HL-60 (cell line): ENCODE results near the gene DPP10.

Source experiments
- DNase-seq, 2 experiments: peaks; one replicate each; pipeline ENCODE4 v3.0.0-alpha.2; 2010 to 2020; ENCODE audit warnings: low read depth in 1 of 2, low spot score in 1 of 2
- H3K27ac ChIP-seq: fragments of 250-450 bp; sonication (Bioruptor Pico); replicated peaks from 2 replicates; pipeline ENCODE4 v1.5.1; 2020; ENCODE audit warnings: mild to moderate bottlenecking, moderate library complexity
- H3K27me3 ChIP-seq: fragments of 250-450 bp; sonication (Bioruptor Pico); 2 replicates; pipeline ENCODE4 v1.5.1; 2021; ENCODE audit warnings: mild to moderate bottlenecking, moderate library complexity; ENCODE audit not compliant: insufficient read depth, poor library complexity, severe bottlenecking
- H3K4me3 ChIP-seq: replicated peaks from 2 replicates; pipeline ENCODE4 v1.5.1; 2011; ENCODE audit warnings: mild to moderate bottlenecking, control low read depth, low read length; ENCODE audit not compliant: insufficient read depth
- CTCF ChIP-seq: IDR thresholded peaks from one replicate; pipeline ENCODE4 v1.5.1; 2011; ENCODE audit warnings: low read length, control low read depth, inconsistent platforms; ENCODE audit not compliant: insufficient read depth
- GABPA ChIP-seq: IDR thresholded peaks from 2 replicates; pipeline ENCODE4 v1.6.1; 2012; ENCODE audit warnings: low read depth
- POLR2AphosphoS5 ChIP-seq: IDR thresholded peaks from 2 replicates; pipeline ENCODE4 v1.6.1; 2012; ENCODE audit warnings: low read depth
- REST ChIP-seq: IDR thresholded peaks from 2 replicates; pipeline ENCODE4 v1.6.1; 2012; ENCODE audit warnings: low read depth; ENCODE audit not compliant: insufficient replicate concordance
- SPI1 ChIP-seq: IDR thresholded peaks from 2 replicates; pipeline ENCODE4 v1.6.1; 2012; ENCODE audit warnings: low read depth, mild to moderate bottlenecking, borderline replicate concordance

Gene DPP10

GRCh38 chr2:115129536-115129935 lies 687.1 kb downstream of the DPP10 start:
- Histone ChIP-seq H3K27me3 (no peaks in the 10 kb centered on the region), H3K4me3 (no peak overlapping the region), H3K27ac (no peak overlapping the region)
- TF ChIP-seq SPI1 = no peak
- no peak for TF ChIP-seq REST
- TF ChIP-seq CTCF = no peak
- no peak for TF ChIP-seq POLR2AphosphoS5
- TF ChIP-seq GABPA = no peak
- DNase-seq = no peak

GRCh38 chr2:115160531-115161080 lies 718.2 kb downstream of the DPP10 start:
- no peak for DNase-seq
- H3K27me3 ChIP-seq = peaks cover 17% of the 10 kb centered on the region
- no peak overlapping the region for H3K27ac ChIP-seq
- TF ChIP-seq POLR2AphosphoS5 (no peak), GABPA (no peak), CTCF (no peak), REST (no peak), SPI1 (no peak)
- no peak overlapping the region for H3K4me3 ChIP-seq

GRCh38 chr2:115161081-115161770 lies 718.8 kb downstream of the DPP10 start:
- Histone ChIP-seq H3K27me3 (peaks cover 17% of the 10 kb centered on the region), H3K27ac (no peak overlapping the region), H3K4me3 (no peak overlapping the region)
- no peak for TF ChIP-seq REST
- TF ChIP-seq GABPA = no peak
- no peak for TF ChIP-seq CTCF
- no peak for DNase-seq
